Measurements from ENCODE around the gene CYB5A.

DNA sequence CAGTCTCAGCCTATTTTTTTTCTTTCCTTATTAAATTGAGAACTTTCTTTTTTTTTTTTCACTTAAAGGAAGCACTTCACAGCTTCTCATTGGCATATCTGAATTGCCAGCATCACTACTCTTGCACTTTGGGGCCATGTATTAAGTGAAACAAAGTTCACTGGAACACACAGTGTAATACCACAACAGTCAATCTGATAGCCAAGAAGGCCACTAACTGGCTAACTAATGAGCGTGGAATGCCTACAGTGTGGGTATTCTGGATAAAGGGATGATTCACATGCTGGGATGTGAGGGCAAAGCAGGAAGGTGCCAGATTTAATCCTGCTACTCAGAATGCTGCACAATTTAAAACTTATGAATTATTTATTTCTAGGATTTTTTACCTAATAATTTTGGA, 12.2 kb upstream of the CYB5A start:
- TF ChIP-seq GATA3 (IDR thresholded peaks at IDR 0.05; ENCODE audit: borderline replicate concordance) (no peak), JUNB (IDR thresholded peaks at IDR 0.05) (no peak)
